ENCODE measurements around the gene KRTAP2-3. TPM values are rescaled to one million over a fixed set of nuclear protein-coding genes. Genes with fewer than 3 reads are reported as not detected.
"Not testable (repeated sequence)": the region's sequence is repeated elsewhere in the genome, so short reads cannot be mapped to it uniquely, and the experiment has no call there.

KRTAP2-3 gene
- total and polyA plus RNA-seq, 10 of the 15 experiments (the other 5 are each of a cell fraction or from before 2014, with no cell fraction given) = not detected

GRCh38 chr17:41101586-41102259 lies 41.8 kb upstream of the KRTAP2-3 start, which contains the start of gene KRTAP4-16 (continued):
- no peak for TF ChIP-seq E2F8 (IDR thresholded peaks at IDR 0.05; ENCODE audit: low read depth, partially characterized antibody)
- TF ChIP-seq IKZF2 (IDR thresholded peaks at IDR 0.05) = no peak
- TF ChIP-seq CHD1 (IDR thresholded peaks at IDR 0.05; ENCODE audit: low read depth, low read length) = no peak

DNA sequence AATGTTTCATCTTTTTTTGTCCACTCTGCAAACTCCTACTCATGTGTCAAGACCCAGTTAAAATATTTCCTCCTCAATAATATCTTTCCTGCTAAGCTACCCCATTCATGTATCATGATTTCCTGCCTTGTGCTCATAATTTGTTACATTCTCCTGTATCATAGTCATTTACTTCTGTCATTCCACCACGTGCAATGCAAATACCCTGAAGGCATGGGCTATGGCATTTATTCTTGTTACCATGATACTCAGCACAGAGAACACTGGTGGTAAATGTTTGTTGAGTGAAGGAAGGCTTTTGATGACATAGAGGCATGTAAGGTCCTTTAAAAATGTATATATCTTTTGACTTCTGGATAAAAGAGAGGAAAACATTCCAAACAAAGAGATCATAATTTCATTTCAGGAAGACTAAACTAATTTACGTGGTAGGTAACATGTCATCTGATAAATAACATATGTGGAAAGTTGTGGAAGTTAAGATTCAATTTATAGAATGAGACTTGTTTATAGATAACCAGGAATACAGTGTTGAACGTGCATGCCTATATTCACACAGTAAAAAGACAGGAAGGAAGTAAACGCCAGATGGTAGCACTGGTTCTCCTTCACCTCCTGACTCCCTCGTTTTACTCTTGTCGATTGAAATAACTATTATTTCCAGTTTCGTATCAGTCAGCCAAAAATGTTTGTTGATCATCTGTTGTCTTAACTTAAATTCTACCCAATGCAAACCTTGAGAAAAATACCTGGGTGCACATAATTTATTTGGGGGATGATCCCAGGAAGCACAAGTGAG lies 40.0 kb upstream of the KRTAP2-3 start:
- H3K9me3 ChIP-seq (replicated peaks; ENCODE audit: control insufficient read depth, insufficient read depth, low read length); H3K4me1 ChIP-seq (ENCODE audit: control insufficient read depth, insufficient read depth, low read length); CTCF ChIA-PET; RAD21 ChIA-PET (ENCODE audit: unreplicated experiment); H3K36me3 ChIP-seq (ENCODE audit: control insufficient read depth in 2 of 2, insufficient read depth in 2 of 2, low read length in 1 of 2); H2AFZ ChIP-seq (ENCODE audit: control insufficient read depth, low read depth, low read length); SMC1A ChIA-PET (ENCODE audit: uncharacterized antibody, unreplicated experiment); H3K27me3 ChIP-seq (replicated peaks in 1 of 2; ENCODE audit: control insufficient read depth in 2 of 2, insufficient read depth in 2 of 2, low read length in 1 of 2); FAIRE-seq; DNase-seq (ENCODE audit: low read depth, low spot score); POLR2A ChIA-PET; H3K9ac ChIP-seq (ENCODE audit: control insufficient read depth, insufficient read depth, low read length); in situ Hi-C loops (cut with MboI); BruUV-seq (replicated peaks); H4K20me1 ChIP-seq (ENCODE audit: control insufficient read depth, insufficient read depth); intact Hi-C loops (cut with micrococcal nuclease; ENCODE audit: unreplicated experiment); H3K4me2 ChIP-seq (ENCODE audit: control insufficient read depth, insufficient read depth); H3K79me2 ChIP-seq (ENCODE audit: control insufficient read depth, insufficient read depth, low read length); H3K4me3 ChIP-seq; H3K27ac ChIP-seq (ENCODE audit: control insufficient read depth, insufficient read depth); ATAC-seq: not testable (repeated sequence)
- 0% methylated on average over 7 of the region's 7 CpGs for WGBS (ENCODE audit: insufficient coverage, insufficient replicate concordance, low lambda C conversion rate, missing lambda C conversion rate)

Measured in GM12878 (cell line).